HepG2 (cell line): ENCODE data around the gene S100A8. TPM values are rescaled to one million over a fixed set of nuclear protein-coding genes. Genes with fewer than 3 reads are reported as not detected.
A peak's percentile ranks its signal among the peaks of the same experiment; 100 is the strongest.

Source experiments
- DDIT3 ChIP-seq: sonication (generic); formaldehyde crosslinking; IDR thresholded peaks from 2 replicates; pipeline ENCODE4 v1.4.0; 2020; ENCODE audit warnings: mild to moderate bottlenecking, missing genetic modification reagents
- ELF4 ChIP-seq: sonication (generic); formaldehyde crosslinking; IDR thresholded peaks from 2 replicates; pipeline ENCODE4 v1.5.0; 2020; ENCODE audit warnings: missing genetic modification reagents, mild to moderate bottlenecking, moderate library complexity, borderline replicate concordance
- GPN1 ChIP-seq: sonication (generic); formaldehyde crosslinking; IDR thresholded peaks from 2 replicates; pipeline ENCODE4 v1.5.1; 2020; ENCODE audit warnings: missing genetic modification reagents, borderline replicate concordance
- KLF13 ChIP-seq: sonication (generic); formaldehyde crosslinking; IDR thresholded peaks from 2 replicates; pipeline ENCODE4 v1.4.0; 2020; ENCODE audit warnings: mild to moderate bottlenecking, missing genetic modification reagents
- NCOA1 ChIP-seq: sonication (generic); formaldehyde crosslinking; IDR thresholded peaks from 2 replicates; pipeline ENCODE4 v1.9.0; 2021; ENCODE audit warnings: missing genetic modification reagents
- NCOA2 ChIP-seq: sonication (generic); formaldehyde crosslinking; IDR thresholded peaks from 2 replicates; pipeline ENCODE4 v1.8.0; 2022; ENCODE audit warnings: inconsistent platforms
- NFE2L1 ChIP-seq: sonication (generic); formaldehyde crosslinking; IDR thresholded peaks from 2 replicates; pipeline ENCODE4 v1.4.0; 2020; ENCODE audit warnings: missing genetic modification reagents, mild to moderate bottlenecking, borderline replicate concordance
- RFXANK ChIP-seq: IDR thresholded peaks from 2 replicates; pipeline ENCODE4 v1.6.1; 2016
- SRY ChIP-seq: sonication (generic); formaldehyde crosslinking; IDR thresholded peaks from 2 replicates; pipeline ENCODE4 v1.8.0; 2022; ENCODE audit warnings: mild to moderate bottlenecking, missing genetic modification reagents
- ZBTB4 ChIP-seq: sonication (generic); formaldehyde crosslinking; IDR thresholded peaks from 2 replicates; pipeline ENCODE4 v1.4.0; 2020; ENCODE audit warnings: missing genetic modification reagents, mild to moderate bottlenecking, borderline replicate concordance
- ZMAT3 ChIP-seq: sonication (generic); formaldehyde crosslinking; conservative IDR thresholded peaks from 2 replicates; pipeline ENCODE4 v1.7.0; 2021; ENCODE audit warnings: missing genetic modification reagents
- ZNF101 ChIP-seq: sonication (generic); formaldehyde crosslinking; IDR thresholded peaks from 2 replicates; pipeline ENCODE4 v1.4.0; 2020; ENCODE audit warnings: mild to moderate bottlenecking, low read depth, missing genetic modification reagents, borderline replicate concordance
- ZNF230 ChIP-seq: sonication (generic); formaldehyde crosslinking; IDR thresholded peaks from 2 replicates; pipeline ENCODE4 v1.4.0; 2020; ENCODE audit warnings: mild to moderate bottlenecking, missing genetic modification reagents
- ZNF234 ChIP-seq: sonication (generic); formaldehyde crosslinking; conservative IDR thresholded peaks from 2 replicates; pipeline ENCODE4 v1.5.1; 2020; ENCODE audit warnings: mild to moderate bottlenecking, missing genetic modification reagents
- ZNF609 ChIP-seq: sonication (generic); formaldehyde crosslinking; IDR thresholded peaks from 2 replicates; pipeline ENCODE4 v1.4.0; 2020; ENCODE audit warnings: mild to moderate bottlenecking, missing genetic modification reagents, borderline replicate concordance
- ZNF615 ChIP-seq: sonication (generic); formaldehyde crosslinking; IDR thresholded peaks from 2 replicates; pipeline ENCODE4 v1.5.0; 2020; ENCODE audit warnings: mild to moderate bottlenecking, missing genetic modification reagents, borderline replicate concordance
- ZNF878 ChIP-seq: sonication (generic); formaldehyde crosslinking; IDR thresholded peaks from 2 replicates; pipeline ENCODE4 v1.8.1; 2023; ENCODE audit warnings: mild to moderate bottlenecking, missing genetic modification reagents, moderate library complexity
- ZNF883 ChIP-seq: sonication (generic); formaldehyde crosslinking; IDR thresholded peaks from 2 replicates; pipeline ENCODE4 v1.5.1; 2020; ENCODE audit warnings: mild to moderate bottlenecking, missing genetic modification reagents; ENCODE audit errors: not compliant biosample characterization
- polyA plus RNA-seq, 8 experiments: library from polyadenylated mRNA; depleted of rRNA in 3 of 8; stranded (reverse) in 7 of 8; unstranded in 1 of 8; fragments of >200 nt; fragmentation: Illumina TruSeq in 4 of 8; extraction: Trizol in 4 of 8; gene quantifications; 2 replicates each; pipeline versions ENCODE4 v1.2.1 to v1.2.3, GENCODE V29; 2011 to 2016; ENCODE audit warnings: low read depth in 4 of 8, missing spikeins in 1 of 8, mixed read lengths in 1 of 8; ENCODE audit not compliant: insufficient read depth in 1 of 8
- total RNA-seq, 5 experiments: library from RNA; depleted of rRNA; stranded (reverse); fragments of >200 nt; fragmentation: Illumina TruSeq; extraction: Trizol; gene quantifications; 2 replicates each; pipeline ENCODE4 v1.2.3, GENCODE V29; 2016; ENCODE audit warnings: low read depth in 1 of 5
- TF ChIP-seq, protein P1 (sequence below): sonication (generic); formaldehyde crosslinking; IDR thresholded peaks from 2 replicates; pipeline ENCODE4 v1.8.1; 2022; ENCODE audit warnings: low read depth, mild to moderate bottlenecking, missing genetic modification reagents

The S100A8 gene
- total and polyA plus RNA-seq, 2 of the 13 experiments (the other 11 are each of a cell fraction or from before 2014, with no cell fraction given), result not detected

- peak; percentile 37; the same call in 1 of the 2 replicates for TF ChIP-seq ZNF878
- no peak for TF ChIP-seq NCOA1 (CRISPR knock-in tag)
- TF ChIP-seq GPN1, result no peak
- TF ChIP-seq KLF13 (CRISPR knock-in tag), result no peak
- TF ChIP-seq RFXANK, result no peak
- TF ChIP-seq ZBTB4 (CRISPR knock-in tag), result no peak
- no peak for TF ChIP-seq NFE2L1
- peak; percentile 54; the same call in 1 of the 2 replicates for TF ChIP-seq NCOA2 (CRISPR knock-in tag)
- TF ChIP-seq ELF4 (CRISPR knock-in tag), result no peak
- TF ChIP-seq ZNF101 (CRISPR knock-in tag), result no peak
- TF ChIP-seq ZNF609 (CRISPR knock-in tag), result no peak
- TF ChIP-seq SRY, result peak; percentile 80; the same call in 1 of the 2 replicates
- TF ChIP-seq DDIT3 (CRISPR knock-in tag), result no peak
- TF ChIP-seq ZNF615 (CRISPR knock-in tag), result no peak
- no peak for TF ChIP-seq ZNF234 (CRISPR knock-in tag)
- no peak for TF ChIP-seq ZNF230 (CRISPR knock-in tag)
- TF ChIP-seq ZNF883 (CRISPR knock-in tag), result no peak
- TF ChIP-seq, protein P1, sequence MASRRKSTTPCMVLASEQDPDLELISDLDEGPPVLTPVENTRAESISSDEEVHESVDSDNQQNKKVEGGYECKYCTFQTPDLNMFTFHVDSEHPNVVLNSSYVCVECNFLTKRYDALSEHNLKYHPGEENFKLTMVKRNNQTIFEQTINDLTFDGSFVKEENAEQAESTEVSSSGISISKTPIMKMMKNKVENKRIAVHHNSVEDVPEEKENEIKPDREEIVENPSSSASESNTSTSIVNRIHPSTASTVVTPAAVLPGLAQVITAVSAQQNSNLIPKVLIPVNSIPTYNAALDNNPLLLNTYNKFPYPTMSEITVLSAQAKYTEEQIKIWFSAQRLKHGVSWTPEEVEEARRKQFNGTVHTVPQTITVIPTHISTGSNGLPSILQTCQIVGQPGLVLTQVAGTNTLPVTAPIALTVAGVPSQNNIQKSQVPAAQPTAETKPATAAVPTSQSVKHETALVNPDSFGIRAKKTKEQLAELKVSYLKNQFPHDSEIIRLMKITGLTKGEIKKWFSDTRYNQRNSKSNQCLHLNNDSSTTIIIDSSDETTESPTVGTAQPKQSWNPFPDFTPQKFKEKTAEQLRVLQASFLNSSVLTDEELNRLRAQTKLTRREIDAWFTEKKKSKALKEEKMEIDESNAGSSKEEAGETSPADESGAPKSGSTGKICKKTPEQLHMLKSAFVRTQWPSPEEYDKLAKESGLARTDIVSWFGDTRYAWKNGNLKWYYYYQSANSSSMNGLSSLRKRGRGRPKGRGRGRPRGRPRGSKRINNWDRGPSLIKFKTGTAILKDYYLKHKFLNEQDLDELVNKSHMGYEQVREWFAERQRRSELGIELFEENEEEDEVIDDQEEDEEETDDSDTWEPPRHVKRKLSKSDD (CRISPR knock-in tag), result no peak
- TF ChIP-seq ZMAT3, result no peak
These were observed 31.7 kb upstream of the S100A8 start (continued) for GRCh38 chr1:153422450-153423068.
